ENCODE data around the gene KLHL15.
"Not testable (repeated sequence)": the region's sequence is repeated elsewhere in the genome, so short reads cannot be mapped to it uniquely, and the experiment has no call there.

The KLHL15 gene

GRCh38 chrX:24027086-24027485 lies at the start of gene KLHL15:
TSS of gene KLHL15 (minus strand) at chrX:24027186. CDS start at chrX:24006693, 20,493 bp downstream.
- DNase-seq = no peak

GRCh38 chrX:24069877-24070276 lies 42.9 kb upstream of the KLHL15 start:
- no peak for DNase-seq

GRCh38 chrX:24063488-24063887 lies 36.5 kb upstream of the KLHL15 start:
- no peak for DNase-seq

GRCh38 chrX:24055043-24055356 lies 28.0 kb upstream of the KLHL15 start:
- DNase-seq = no peak

GRCh38 chrX:24054182-24055042 lies 27.4 kb upstream of the KLHL15 start, which contains the start of gene EIF2S3:
TSS of gene EIF2S3 (plus strand) at chrX:24054956. CDS start at chrX:24054969, 13 bp downstream.
- peak; percentile 95 for DNase-seq

- DNase-seq = not testable (repeated sequence)
Measured at GRCh38 chrX:24050522-24051318, 23.7 kb upstream of the KLHL15 start.

- not testable (repeated sequence) for DNase-seq
Measured at GRCh38 chrX:24049643-24050042, 22.7 kb upstream of the KLHL15 start.

- not testable (repeated sequence) for DNase-seq
Measured at GRCh38 chrX:24046060-24046459, 19.1 kb upstream of the KLHL15 start.

GRCh38 chrX:24037729-24038128 lies 10.7 kb upstream of the KLHL15 start:
- DNase-seq = no peak

- no peak for DNase-seq
Measured at GRCh38 chrX:24034485-24034884, 7.5 kb upstream of the KLHL15 start.

GRCh38 chrX:24030597-24030996 lies 3.6 kb upstream of the KLHL15 start:
- no peak for DNase-seq

GRCh38 chrX:24027985-24028384 lies 999 bp upstream of the KLHL15 start:
- DNase-seq = no peak

GRCh38 chrX:24026432-24026831 lies 554 bp downstream of the KLHL15 start:
- DNase-seq = no peak

- no peak for DNase-seq
Measured at GRCh38 chrX:24025741-24026403, 1.1 kb downstream of the KLHL15 start.

- peak; percentile 22 for DNase-seq
Measured at GRCh38 chrX:24024819-24025740, 1.9 kb downstream of the KLHL15 start.

- no peak for DNase-seq
Measured at GRCh38 chrX:24023972-24024669, 2.9 kb downstream of the KLHL15 start.

- no peak for DNase-seq
Measured at GRCh38 chrX:24023544-24023943, 3.4 kb downstream of the KLHL15 start.

- no peak for DNase-seq
Measured at GRCh38 chrX:24020306-24020876, 6.6 kb downstream of the KLHL15 start.

GRCh38 chrX:24019448-24019847 lies 7.5 kb downstream of the KLHL15 start:
- DNase-seq = no peak

- DNase-seq = no peak
Measured at GRCh38 chrX:24018809-24019208, 8.2 kb downstream of the KLHL15 start.

- DNase-seq = no peak
Measured at GRCh38 chrX:24017674-24018073, 9.3 kb downstream of the KLHL15 start.

Data from NCI-H2081 treated with DMSO at 0.1 percent for 48 hours (cell line).